ENCODE measurements around the gene SDF4.

Gene SDF4

DNA sequence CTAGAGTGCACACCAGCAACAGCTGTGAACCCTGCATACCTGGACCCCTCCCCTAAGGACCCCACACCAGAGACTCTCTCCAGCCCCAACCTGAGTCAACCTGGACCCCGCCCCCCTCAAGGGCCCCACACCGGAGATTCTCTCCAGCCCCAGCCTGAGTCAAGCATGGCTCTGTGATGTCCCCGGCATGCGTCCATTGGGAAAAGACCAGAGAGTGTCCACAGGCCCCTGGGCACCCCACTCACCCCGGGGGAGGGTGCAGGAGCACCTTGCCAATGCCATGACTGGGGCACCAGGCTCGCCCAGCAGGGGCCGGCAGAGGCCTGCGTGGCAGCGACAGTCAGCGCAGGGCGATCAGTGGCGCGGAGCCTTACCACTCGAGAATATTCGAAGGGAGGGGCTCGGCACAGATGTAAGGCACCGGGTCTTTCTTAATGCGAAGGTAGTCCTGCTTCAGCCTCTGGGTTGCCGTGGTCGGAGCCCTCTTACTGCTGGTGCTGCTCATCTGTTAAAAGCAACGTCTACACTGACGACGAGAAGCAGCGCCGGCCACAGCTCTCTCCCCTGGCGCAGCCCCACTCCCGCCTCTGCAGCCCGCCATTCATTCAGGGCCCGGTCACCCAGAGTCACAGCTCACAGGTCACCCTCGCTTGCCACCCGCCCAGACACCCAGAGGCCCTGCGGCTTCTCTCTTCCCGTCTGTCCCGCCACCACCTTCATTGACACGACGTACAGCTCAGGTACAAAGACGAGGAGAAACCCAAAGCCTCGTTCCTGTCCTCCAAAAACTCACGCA, 35.9 kb upstream of the SDF4 start:
- H3K4me1 ChIP-seq, result peaks cover 12% of the 10 kb centered on the region
- no peak overlapping the region for H3K4me3 ChIP-seq
- DNase-seq (ENCODE audit: low spot score in 2 of 2), result no peak
- H3K9me3 ChIP-seq, result no peaks in the 10 kb centered on the region
- peaks cover 72% of the 10 kb centered on the region for H3K36me3 ChIP-seq (replicated peaks)
- in situ Hi-C loops (cut with MboI; ENCODE audit: low sequenced_read_pairs), result no loop called here
- H3K27me3 ChIP-seq (ENCODE audit: low read depth), result no peaks in the 10 kb centered on the region

DNA sequence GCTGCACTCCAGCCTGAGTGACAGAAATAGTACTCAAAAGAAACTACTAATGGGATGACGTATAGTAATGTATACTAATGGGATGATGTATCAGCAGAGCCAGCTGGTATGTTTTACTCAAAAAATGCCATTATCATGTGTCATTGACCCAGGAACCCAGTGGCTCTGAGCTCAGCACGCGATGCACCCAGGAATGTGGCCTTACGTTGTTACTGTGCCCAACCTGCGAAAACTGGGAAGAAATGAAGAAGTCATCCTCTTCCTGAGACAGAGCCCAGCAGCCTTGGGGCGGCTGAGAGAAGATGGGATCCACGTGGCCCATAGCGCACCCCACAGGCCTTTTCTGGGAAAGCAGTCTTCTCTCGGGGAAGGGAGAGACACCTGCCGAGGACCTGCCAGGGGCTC, 33.1 kb upstream of the SDF4 start:
- Histone ChIP-seq H3K4me1 (no peaks in the 10 kb centered on the region), H3K9me3 (no peaks in the 10 kb centered on the region), H3K27me3 (ENCODE audit: low read depth) (no peaks in the 10 kb centered on the region), H3K36me3 (replicated peaks) (peaks cover 76% of the 10 kb centered on the region), H3K4me3 (no peak overlapping the region)
- no peak for DNase-seq (ENCODE audit: low spot score in 2 of 2)
- in situ Hi-C loops (cut with MboI; ENCODE audit: low sequenced_read_pairs), result no loop called here

DNA sequence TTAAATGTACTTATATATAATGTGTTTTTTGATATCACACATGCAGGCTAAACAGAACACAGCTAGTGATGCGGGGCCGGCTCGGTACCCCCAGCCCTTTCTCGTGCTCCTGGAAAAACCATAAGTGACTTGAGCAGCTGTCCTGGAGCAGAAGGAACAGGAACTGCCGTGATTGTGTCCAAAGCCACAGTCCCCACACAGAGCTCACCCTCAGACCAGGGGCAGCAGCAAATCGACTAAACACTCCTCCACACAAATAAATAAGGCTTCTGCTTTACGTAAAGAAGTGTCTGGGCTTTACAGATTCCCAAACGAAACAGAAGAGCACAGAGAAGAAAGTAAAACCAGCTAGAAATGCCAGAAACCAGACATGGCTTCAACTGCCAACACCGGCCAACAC, 32.2 kb upstream of the SDF4 start:
- Histone ChIP-seq H3K36me3 (replicated peaks) (peaks cover 76% of the 10 kb centered on the region), H3K4me1 (no peaks in the 10 kb centered on the region), H3K27me3 (ENCODE audit: low read depth) (no peaks in the 10 kb centered on the region), H3K9me3 (no peaks in the 10 kb centered on the region), H3K4me3 (no peak overlapping the region)
- in situ Hi-C loops (cut with MboI; ENCODE audit: low sequenced_read_pairs), result no loop called here
- DNase-seq (ENCODE audit: low spot score in 2 of 2), result no peak

DNA sequence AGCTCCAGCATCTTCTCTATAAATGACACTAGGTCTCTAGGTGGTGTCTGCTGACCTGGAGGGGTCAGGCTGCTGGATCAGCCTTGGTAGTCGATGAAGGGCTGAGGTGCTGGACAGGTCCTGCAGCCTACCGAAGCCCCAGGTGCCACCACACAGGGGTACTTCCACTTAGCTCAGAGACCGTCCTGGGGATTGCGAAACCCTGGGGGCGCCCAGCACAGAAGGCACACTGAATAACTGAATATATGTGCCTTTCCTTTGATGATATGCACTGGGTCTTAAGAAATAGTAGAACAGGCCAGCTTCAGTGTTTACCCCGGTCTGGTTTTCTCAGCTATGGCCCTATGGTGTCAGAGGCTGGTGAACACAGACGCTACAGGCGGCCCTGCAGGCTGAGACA, 31.0 kb upstream of the SDF4 start:
- peaks cover 81% of the 10 kb centered on the region for H3K36me3 ChIP-seq (replicated peaks)
- H3K4me1 ChIP-seq, result no peaks in the 10 kb centered on the region
- H3K27me3 ChIP-seq (ENCODE audit: low read depth), result no peaks in the 10 kb centered on the region
- in situ Hi-C loops (cut with MboI; ENCODE audit: low sequenced_read_pairs), result no loop called here
- no peak overlapping the region for H3K4me3 ChIP-seq
- no peak for DNase-seq (ENCODE audit: low spot score in 2 of 2)
- no peaks in the 10 kb centered on the region for H3K9me3 ChIP-seq

DNA sequence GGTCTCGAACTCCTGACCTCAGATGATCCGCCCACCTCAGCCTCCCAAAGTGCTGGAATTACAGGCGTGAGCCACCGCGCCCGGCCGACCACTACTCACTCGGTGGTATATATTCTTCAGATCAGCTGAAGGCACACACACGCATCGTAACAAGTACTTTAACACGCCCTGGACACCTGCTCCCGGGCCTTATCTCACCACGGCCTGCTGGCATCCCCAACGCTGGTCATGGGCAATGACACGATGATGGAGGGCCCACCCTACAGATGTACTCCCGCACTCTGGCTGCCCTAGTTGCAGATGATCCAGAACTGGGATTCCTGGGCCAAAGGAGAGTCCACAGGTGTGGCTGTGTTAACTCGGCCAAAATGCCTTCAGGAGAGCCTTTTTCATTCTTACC, 30.3 kb upstream of the SDF4 start:
- H3K4me1 ChIP-seq, result no peaks in the 10 kb centered on the region
- no peaks in the 10 kb centered on the region for H3K27me3 ChIP-seq (ENCODE audit: low read depth)
- in situ Hi-C loops (cut with MboI; ENCODE audit: low sequenced_read_pairs), result no loop called here
- no peak for DNase-seq (ENCODE audit: low spot score in 2 of 2)
- H3K36me3 ChIP-seq (replicated peaks), result peaks cover 74% of the 10 kb centered on the region
- no peaks in the 10 kb centered on the region for H3K9me3 ChIP-seq
- no peak overlapping the region for H3K4me3 ChIP-seq

DNA sequence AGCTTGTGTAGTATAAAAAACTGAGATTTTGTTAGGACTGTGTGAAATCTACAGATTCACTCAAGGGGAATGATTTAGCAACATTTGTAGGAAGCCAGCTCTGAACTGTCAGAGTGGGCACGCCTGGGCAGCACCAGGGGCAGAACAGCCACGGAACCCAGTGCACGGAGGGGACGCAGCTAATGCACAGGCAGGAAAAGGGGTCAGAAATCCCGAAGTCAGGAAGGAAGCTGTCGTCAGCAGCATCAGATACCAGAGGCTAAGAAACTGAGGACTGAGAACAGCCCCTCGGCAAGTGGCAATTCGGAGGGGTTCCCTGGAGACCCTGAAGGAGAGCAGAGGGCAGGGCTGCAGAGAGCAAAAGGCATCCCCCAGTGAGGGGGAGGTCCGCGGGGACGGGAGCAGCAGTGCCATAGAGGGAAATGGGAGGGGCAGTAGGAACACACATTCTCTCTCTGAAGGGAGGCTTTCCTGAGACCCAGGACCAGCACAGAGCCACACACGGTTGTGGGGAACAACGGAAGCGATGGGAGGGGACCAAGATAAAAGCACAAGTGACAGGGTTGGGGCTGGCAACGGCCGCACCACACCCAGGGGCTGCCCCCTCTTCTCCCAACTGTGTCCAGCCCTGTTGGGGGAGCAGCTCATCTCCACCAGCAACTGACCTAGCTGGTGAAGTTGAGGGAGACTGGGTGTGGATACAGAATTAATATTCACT, 29.2 kb upstream of the SDF4 start:
- Histone ChIP-seq H3K27me3 (ENCODE audit: low read depth) (no peaks in the 10 kb centered on the region), H3K4me3 (no peak overlapping the region), H3K36me3 (replicated peaks) (peaks cover 74% of the 10 kb centered on the region), H3K4me1 (no peaks in the 10 kb centered on the region), H3K9me3 (no peaks in the 10 kb centered on the region)
- in situ Hi-C loops (cut with MboI; ENCODE audit: low sequenced_read_pairs), result no loop called here
- DNase-seq (ENCODE audit: low spot score in 2 of 2), result no peak

DNA sequence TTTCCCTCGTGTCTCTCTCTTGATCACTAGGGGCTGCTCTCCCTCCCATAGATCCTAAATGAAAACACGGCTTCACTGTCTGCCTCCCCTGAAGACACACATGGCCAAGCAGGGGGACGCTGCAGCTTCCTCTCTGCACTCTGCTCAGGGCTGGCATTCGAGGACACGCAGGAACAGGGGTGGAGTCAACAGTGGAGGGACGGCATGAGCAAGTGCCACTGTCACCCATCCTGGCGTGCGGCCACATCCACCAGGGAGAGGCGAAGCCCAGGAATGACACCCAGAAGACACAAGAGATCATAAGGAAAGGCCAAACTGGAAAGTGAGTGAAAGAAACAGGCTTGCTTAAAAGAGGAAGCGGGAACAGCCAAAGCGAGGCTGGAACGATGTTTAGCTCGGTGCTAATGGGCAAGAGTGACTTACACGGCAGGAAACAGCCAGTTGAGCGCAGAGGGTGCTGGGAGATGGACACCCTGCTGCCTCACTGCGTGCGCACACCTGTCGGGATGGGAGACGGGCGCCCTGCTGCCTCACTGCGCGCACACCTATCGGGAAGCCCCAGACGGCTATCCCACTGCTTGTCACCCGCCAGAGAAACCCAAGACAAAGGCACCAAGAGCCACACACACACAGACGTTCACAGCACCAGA, 28.3 kb upstream of the SDF4 start:
- Histone ChIP-seq H3K4me1 (no peaks in the 10 kb centered on the region), H3K36me3 (replicated peaks) (peaks cover 74% of the 10 kb centered on the region), H3K4me3 (no peak overlapping the region), H3K27me3 (ENCODE audit: low read depth) (no peaks in the 10 kb centered on the region), H3K9me3 (no peaks in the 10 kb centered on the region)
- DNase-seq (ENCODE audit: low spot score in 2 of 2), result no peak
- in situ Hi-C loops (cut with MboI; ENCODE audit: low sequenced_read_pairs), result no loop called here

DNA sequence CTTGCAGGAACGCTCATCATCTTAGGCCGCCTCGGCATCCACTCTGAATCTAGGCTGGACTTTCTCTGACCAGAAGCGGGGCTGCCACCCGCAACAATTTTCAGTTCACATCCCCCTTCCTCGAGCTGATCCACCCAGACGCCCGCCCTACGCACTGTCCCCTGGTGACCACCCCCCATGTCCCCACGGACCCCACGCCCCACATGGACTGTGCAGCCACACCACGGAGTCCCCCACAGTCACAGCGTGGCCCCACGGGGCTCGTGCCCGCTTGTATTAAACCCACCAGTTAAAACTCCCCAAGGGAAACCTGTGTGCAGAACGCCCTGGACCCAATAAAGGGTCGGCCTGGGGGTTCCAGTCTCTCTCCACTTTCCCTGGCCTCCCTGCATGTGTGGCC, 27.7 kb upstream of the SDF4 start:
- Histone ChIP-seq H3K9me3 (no peaks in the 10 kb centered on the region), H3K4me3 (no peak overlapping the region), H3K4me1 (no peaks in the 10 kb centered on the region), H3K27me3 (ENCODE audit: low read depth) (no peaks in the 10 kb centered on the region), H3K36me3 (replicated peaks) (peaks cover 74% of the 10 kb centered on the region)
- in situ Hi-C loops (cut with MboI; ENCODE audit: low sequenced_read_pairs), result no loop called here
- DNase-seq (ENCODE audit: low spot score in 2 of 2), result no peak

DNA sequence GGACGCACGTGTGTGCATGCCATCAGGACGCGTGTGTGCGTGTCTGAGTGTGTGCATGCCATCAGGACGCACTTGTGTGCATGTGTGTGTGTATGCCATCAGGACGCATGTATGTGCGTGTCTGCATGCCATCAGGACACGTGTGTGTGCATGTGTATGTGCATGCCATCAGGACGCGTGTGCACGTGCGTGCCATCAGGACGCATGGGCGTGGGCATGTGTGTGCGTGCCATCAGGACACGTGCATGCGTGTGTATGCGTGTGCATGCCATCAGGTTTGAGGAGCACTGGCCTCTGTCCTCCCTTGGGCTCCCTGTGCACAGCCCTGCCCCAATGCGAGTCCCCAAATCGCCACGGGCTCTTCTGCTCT, 27.3 kb upstream of the SDF4 start:
- Histone ChIP-seq H3K4me3 (no peak overlapping the region), H3K36me3 (replicated peaks) (peaks cover 72% of the 10 kb centered on the region), H3K4me1 (no peaks in the 10 kb centered on the region), H3K9me3 (no peaks in the 10 kb centered on the region), H3K27me3 (ENCODE audit: low read depth) (no peaks in the 10 kb centered on the region)
- no peak for DNase-seq (ENCODE audit: low spot score in 2 of 2)
- in situ Hi-C loops (cut with MboI; ENCODE audit: low sequenced_read_pairs), result no loop called here

DNA sequence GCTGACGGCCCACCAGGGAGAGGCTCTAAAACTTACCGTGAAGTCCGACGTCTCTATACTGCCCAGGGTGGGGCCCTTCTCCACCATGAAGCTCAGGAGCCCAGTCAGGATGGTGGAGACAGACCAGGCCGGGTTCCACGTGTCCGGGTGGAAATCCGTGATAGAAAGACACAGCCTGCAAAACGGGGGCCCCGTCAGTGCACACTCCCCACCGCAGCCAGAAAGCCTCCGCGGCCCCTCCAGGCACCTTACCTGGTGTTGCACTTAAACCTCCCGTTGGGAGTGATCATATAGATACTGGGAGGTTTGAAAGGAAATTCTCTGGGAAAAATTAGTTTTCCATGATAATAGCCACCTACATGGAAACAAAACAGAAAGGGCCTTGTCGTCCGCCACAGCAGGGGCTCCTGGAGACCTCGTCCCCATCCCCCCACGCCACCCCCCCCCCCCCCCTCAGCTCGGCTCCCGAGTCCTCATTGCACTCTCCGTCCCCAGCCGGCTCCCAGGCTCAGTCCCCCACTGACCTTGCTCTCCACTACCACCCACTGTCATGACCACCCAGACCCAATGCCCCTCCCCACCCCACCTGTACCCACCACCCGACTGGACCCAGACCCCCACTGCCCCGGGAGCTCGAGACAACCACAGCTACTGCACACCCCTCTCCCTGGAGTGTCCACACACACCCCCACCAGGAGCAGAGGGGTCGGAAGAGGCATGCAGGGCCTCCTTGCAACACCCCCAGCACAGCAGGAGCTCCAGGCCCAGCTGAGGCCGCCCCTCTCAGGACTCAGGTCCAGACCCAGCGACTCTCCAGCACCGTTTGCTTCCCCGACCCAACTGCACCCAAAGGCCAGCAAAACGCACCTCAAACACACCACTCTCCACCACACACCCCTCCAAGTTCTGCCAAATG, 25.4 kb upstream of the SDF4 start:
- Histone ChIP-seq H3K27me3 (ENCODE audit: low read depth) (no peaks in the 10 kb centered on the region), H3K4me1 (no peaks in the 10 kb centered on the region)
- in situ Hi-C loops (cut with MboI; ENCODE audit: low sequenced_read_pairs), result no loop called here

DNA sequence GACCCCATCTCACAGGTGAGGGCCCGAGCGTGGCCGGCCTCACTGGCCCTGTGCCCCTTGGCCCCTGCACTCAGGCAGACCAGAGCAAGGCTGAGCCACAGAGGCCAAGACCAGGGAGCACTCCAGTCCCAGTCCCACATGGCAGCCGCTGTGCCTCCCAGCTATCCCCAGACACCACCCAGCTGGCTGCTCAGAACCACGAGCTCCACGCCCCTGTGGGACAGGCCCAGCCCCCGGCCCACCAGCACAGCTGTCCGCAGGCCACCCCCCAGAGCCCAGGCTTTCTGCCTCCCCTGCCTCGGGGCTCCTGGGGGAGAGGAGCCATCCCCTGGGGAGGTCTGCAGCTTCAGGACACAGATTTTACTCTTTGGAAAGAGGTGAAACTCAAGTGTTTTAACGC, 23.8 kb upstream of the SDF4 start:
- in situ Hi-C loops (cut with MboI; ENCODE audit: low sequenced_read_pairs), result no loop called here
- Histone ChIP-seq H3K4me3 (no peak overlapping the region), H3K4me1 (no peaks in the 10 kb centered on the region)

More for the DNA sequence above, 25.4 kb upstream of the SDF4 start:
- Histone ChIP-seq H3K36me3 (replicated peaks) (peaks cover 70% of the 10 kb centered on the region), H3K9me3 (no peaks in the 10 kb centered on the region), H3K4me3 (no peak overlapping the region)
- peak in 1 of 2 experiments; percentile 7 for DNase-seq (ENCODE audit: low spot score in 2 of 2)

DNA sequence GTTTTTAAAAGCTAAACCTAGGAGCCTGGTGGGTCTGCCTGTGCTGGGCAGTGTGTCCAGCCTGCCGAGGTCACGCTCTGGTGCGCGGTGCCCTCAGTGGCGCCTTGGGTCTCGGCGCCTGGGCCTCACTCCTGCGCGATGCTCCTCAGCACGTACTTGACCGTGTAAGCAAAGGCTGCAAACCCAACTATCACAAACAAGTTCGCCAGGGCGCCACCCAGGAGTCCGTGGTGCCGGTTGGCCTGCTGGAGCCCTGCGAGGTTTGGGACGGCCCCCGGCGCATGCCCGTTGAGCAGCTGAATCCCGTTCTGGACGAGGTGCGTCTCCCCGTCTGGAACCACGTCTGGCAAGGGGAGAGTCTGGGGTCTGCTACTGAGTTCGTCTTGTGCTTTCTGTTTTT, 23.3 kb upstream of the SDF4 start:
- no peaks in the 10 kb centered on the region for H3K4me1 ChIP-seq
- no peaks in the 10 kb centered on the region for H3K27me3 ChIP-seq (ENCODE audit: low read depth)
- H3K4me3 ChIP-seq, result no peak overlapping the region
- DNase-seq (ENCODE audit: low spot score in 2 of 2), result no peak
- no peaks in the 10 kb centered on the region for H3K9me3 ChIP-seq
- in situ Hi-C loops (cut with MboI; ENCODE audit: low sequenced_read_pairs), result no loop called here
- peaks cover 55% of the 10 kb centered on the region for H3K36me3 ChIP-seq (replicated peaks)

More for the DNA sequence above, 23.8 kb upstream of the SDF4 start:
- Histone ChIP-seq H3K9me3 (no peaks in the 10 kb centered on the region), H3K27me3 (ENCODE audit: low read depth) (no peaks in the 10 kb centered on the region), H3K36me3 (replicated peaks) (peaks cover 60% of the 10 kb centered on the region)
- no peak for DNase-seq (ENCODE audit: low spot score in 2 of 2)

DNA sequence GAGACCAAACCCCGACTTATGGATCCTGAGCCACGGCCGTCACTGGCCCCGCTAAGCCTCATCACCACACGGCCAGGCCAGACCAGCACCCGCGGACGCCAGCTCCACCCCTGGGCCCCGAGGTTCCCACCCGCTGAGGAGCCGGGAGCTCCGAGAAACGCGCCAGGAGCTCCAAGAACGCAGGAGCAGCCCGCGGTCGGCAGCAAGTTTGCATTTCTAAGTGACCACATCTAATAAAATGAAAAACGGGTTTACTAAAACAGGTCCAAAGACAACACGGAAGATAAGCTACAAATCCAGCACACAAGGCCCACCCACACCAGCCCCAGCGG, 22.8 kb upstream of the SDF4 start:
- Histone ChIP-seq H3K9me3 (no peaks in the 10 kb centered on the region), H3K36me3 (replicated peaks) (peaks cover 53% of the 10 kb centered on the region), H3K27me3 (ENCODE audit: low read depth) (no peaks in the 10 kb centered on the region), H3K4me1 (no peaks in the 10 kb centered on the region), H3K4me3 (no peak overlapping the region)
- in situ Hi-C loops (cut with MboI; ENCODE audit: low sequenced_read_pairs), result no loop called here
- no peak for DNase-seq (ENCODE audit: low spot score in 2 of 2)

All from HAP-1 (cell line).